Measurements from ENCODE around the gene ARHGEF28. TPM values are rescaled to one million over a fixed set of nuclear protein-coding genes. Genes with fewer than 3 reads are reported as not detected.

The ARHGEF28 gene
- total and polyA plus RNA-seq, 4 experiments from 2014 or later = not detected

DNA sequence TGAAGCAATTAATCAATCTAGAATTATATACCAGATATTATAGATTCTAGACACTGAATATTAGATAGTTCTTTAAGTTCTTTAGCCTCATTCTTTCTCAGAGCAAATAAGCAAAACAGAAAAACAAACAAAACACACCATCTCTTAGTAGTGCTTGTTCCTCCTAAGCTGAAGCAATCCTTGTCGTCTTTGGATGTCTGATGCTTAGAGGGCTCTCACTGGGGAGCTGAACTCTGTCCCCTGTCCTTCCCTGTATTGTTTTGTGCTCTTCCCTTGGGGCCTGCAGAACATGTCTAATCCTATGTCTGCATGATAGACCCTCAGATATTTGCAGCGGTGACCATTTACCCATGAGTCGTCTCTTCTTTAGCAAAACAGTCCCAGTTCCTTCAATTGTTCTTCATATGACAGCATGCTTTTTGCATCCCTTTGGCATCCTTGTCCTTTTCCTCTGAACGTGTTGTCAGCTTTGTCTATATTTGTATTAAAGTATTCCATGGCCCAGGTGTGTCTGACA, 114.3 kb downstream of the ARHGEF28 start:
- Histone ChIP-seq H3K36me3 (ENCODE audit: insufficient read depth, low read length) (no peaks in the 10 kb centered on the region), H3K4me3 (ENCODE audit: low read length in 2 of 2) (no peak overlapping the region), H3K9me3 (ENCODE audit: control insufficient read depth in 1 of 2, low read length in 2 of 2) (no peaks in the 10 kb centered on the region), H3K27me3 (ENCODE audit: insufficient read depth, low read length) (no peaks in the 10 kb centered on the region), H3K27ac (ENCODE audit: low read depth, low read length) (no peak overlapping the region), H3K4me1 (ENCODE audit: insufficient read depth, low read length) (no peaks in the 10 kb centered on the region)
- POLR2A ChIA-PET (ENCODE audit: partially characterized antibody) = no interaction called here
- CTCF ChIA-PET (ENCODE audit: partially characterized antibody) = interaction anchor here (0.9 kb wide), 1 partner anchor 11 kb away, joined by 3 read pairs; no protein-coding TSS in a partner anchor
- no peak overlapping the region for H3K4me3 Mint-ChIP-seq
- intact Hi-C loops (cut with micrococcal nuclease) = no loop called here
- no peaks in the 10 kb centered on the region for H3K4me1 Mint-ChIP-seq
- H3K27ac Mint-ChIP-seq = no peak overlapping the region
- H3K9me3 Mint-ChIP-seq = peaks cover 0 to 1% (median 0%) of the 10 kb centered on the region in 8 donors
- DNase-seq = no peak
- H3K27me3 Mint-ChIP-seq = peaks cover 0 to 3% of the 10 kb centered on the region in 2 donors
- H3K36me3 Mint-ChIP-seq = no peaks in the 10 kb centered on the region

DNA sequence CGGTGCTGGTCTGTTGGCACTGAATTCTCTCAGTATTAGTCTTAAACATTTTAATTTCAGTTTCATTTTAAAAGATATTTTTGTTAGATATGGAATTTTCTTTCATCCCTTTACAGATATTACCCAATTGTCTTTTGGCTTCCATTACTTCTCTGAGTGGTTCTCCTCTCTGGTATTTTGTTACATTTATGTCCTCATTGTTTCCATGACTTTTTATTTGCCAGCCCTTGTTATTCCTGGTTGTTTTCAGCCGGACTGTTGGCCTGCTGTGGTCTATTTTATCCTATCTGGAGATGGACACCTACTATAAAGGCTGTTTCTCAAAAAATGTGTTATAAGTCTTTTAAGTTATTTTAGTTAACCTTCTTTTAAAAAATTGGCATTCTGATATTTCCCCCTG, 117.2 kb downstream of the ARHGEF28 start:
- Histone ChIP-seq H3K4me1 (ENCODE audit: insufficient read depth, low read length) (no peaks in the 10 kb centered on the region), H3K36me3 (ENCODE audit: insufficient read depth, low read length) (no peaks in the 10 kb centered on the region), H3K27ac (ENCODE audit: low read depth, low read length) (no peak overlapping the region), H3K27me3 (ENCODE audit: insufficient read depth, low read length) (no peaks in the 10 kb centered on the region), H3K9me3 (ENCODE audit: control insufficient read depth in 1 of 2, low read length in 2 of 2) (no peaks in the 10 kb centered on the region), H3K4me3 (ENCODE audit: low read length in 2 of 2) (no peak overlapping the region)
- intact Hi-C loops (cut with micrococcal nuclease) = no loop called here
- Mint-ChIP-seq H3K4me1 (no peaks in the 10 kb centered on the region), H3K36me3 (no peaks in the 10 kb centered on the region), H3K9me3 (peaks cover 0 to 5% (median 0%) of the 10 kb centered on the region in 8 donors), H3K27ac (no peak overlapping the region), H3K4me3 (no peak overlapping the region), H3K27me3 (peaks cover 0 to 8% of the 10 kb centered on the region in 2 donors)
- no peak for DNase-seq
- CTCF ChIA-PET (ENCODE audit: partially characterized antibody) = no interaction called here
- POLR2A ChIA-PET (ENCODE audit: partially characterized antibody) = no interaction called here

DNA sequence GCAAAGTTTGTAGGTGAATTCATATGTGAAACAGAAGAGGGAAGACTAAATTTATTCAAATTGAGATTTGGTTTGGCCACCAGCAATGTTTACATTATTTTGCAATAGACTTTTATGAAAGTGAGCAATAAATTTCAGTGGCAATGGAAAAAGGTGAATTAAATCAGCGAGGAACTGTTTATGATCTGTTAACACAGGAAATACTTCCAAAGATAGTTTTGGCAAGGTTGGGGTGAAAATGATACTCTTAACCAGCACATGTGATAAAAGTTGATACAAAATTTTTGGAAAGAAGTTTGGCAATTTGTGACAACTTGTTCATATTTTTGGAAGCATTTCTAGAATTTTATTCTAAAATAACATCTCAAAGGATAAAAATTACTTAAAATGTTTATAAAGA, 119.8 kb downstream of the ARHGEF28 start:
- H3K27ac Mint-ChIP-seq = no peak overlapping the region
- DNase-seq = no peak
- intact Hi-C loops (cut with micrococcal nuclease) = no loop called here
- no peaks in the 10 kb centered on the region for H3K36me3 Mint-ChIP-seq
- no peak overlapping the region for H3K4me3 Mint-ChIP-seq
- ChIA-PET POLR2A (ENCODE audit: partially characterized antibody) (no interaction called here), CTCF (ENCODE audit: partially characterized antibody) (no interaction called here)
- peaks cover 2 to 12% of the 10 kb centered on the region in 2 donors for H3K27me3 Mint-ChIP-seq
- peaks cover 0 to 5% (median 0%) of the 10 kb centered on the region in 8 donors for H3K9me3 Mint-ChIP-seq
- no peaks in the 10 kb centered on the region for H3K4me1 ChIP-seq (ENCODE audit: insufficient read depth, low read length)
- H3K27me3 ChIP-seq (ENCODE audit: insufficient read depth, low read length) = no peaks in the 10 kb centered on the region
- H3K4me3 ChIP-seq (ENCODE audit: low read length in 2 of 2) = no peak overlapping the region
- no peak overlapping the region for H3K27ac ChIP-seq (ENCODE audit: low read depth, low read length)
- no peaks in the 10 kb centered on the region for H3K36me3 ChIP-seq (ENCODE audit: insufficient read depth, low read length)
- H3K4me1 Mint-ChIP-seq = no peaks in the 10 kb centered on the region
- no peaks in the 10 kb centered on the region for H3K9me3 ChIP-seq (ENCODE audit: control insufficient read depth in 1 of 2, low read length in 2 of 2)

DNA sequence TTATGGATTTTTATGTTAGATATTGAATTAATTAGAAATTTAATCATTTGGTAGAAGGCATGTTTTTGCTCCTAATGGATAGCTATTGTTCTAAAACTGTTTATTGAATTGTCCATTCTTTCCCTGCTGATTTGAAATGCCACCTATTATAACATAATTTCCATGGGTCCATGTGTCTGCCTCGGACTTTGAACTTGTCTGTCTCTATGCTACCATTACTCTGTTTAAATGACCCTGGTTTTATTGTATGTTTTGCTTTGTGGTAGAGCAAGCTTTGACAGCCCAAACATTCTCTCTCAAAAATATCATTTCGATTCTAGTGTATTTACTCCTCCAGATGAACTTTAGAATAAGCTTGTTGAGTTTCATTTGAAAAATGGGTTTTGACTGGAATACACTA, 120.6 kb downstream of the ARHGEF28 start:
- Histone ChIP-seq H3K27ac (ENCODE audit: low read depth, low read length) (no peak overlapping the region), H3K4me1 (ENCODE audit: insufficient read depth, low read length) (no peaks in the 10 kb centered on the region), H3K4me3 (ENCODE audit: low read length in 2 of 2) (no peak overlapping the region), H3K36me3 (ENCODE audit: insufficient read depth, low read length) (no peaks in the 10 kb centered on the region), H3K27me3 (ENCODE audit: insufficient read depth, low read length) (no peaks in the 10 kb centered on the region), H3K9me3 (ENCODE audit: control insufficient read depth in 1 of 2, low read length in 2 of 2) (no peaks in the 10 kb centered on the region)
- ChIA-PET CTCF (ENCODE audit: partially characterized antibody) (no interaction called here), POLR2A (ENCODE audit: partially characterized antibody) (no interaction called here)
- DNase-seq = no peak
- Mint-ChIP-seq H3K36me3 (no peaks in the 10 kb centered on the region), H3K9me3 (peaks cover 0 to 5% (median 0%) of the 10 kb centered on the region in 8 donors), H3K27ac (no peak overlapping the region), H3K4me1 (no peaks in the 10 kb centered on the region), H3K4me3 (no peak overlapping the region), H3K27me3 (peaks cover 2 to 12% of the 10 kb centered on the region in 2 donors)
- intact Hi-C loops (cut with micrococcal nuclease) = no loop called here

DNA sequence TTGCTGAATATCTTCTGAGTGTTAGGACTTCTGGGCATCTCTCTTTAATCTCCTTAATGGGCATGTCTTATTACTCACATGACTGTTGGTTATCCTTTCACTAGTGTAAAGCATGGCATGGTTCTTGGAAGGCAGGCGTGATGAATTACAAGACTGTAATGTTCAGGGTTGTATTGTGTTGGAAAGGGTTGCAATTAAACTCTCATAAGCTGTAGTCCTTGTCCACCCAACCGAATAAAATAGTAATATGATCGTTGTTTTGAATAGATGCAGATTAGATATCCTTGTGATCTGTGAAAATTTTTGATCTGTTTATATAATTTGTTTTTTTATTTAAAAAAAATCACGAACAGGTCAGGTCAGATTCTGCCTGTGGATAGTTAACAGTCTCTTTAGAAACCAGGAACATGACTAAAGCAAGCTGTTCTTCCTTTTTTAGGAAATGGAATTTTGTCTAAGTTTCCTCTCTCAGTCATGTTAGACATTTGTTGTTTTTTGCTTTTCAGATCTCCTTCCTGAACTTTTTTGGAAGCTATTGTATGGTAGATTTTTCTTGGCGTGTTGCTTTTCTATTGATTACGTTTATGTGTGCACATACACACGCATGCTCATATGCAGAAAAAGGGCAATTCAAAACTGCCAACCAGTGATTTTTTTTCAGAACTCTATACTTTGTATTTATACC, 121.8 kb downstream of the ARHGEF28 start:
- Histone ChIP-seq H3K4me3 (ENCODE audit: low read length in 2 of 2) (no peak overlapping the region), H3K36me3 (ENCODE audit: insufficient read depth, low read length) (no peaks in the 10 kb centered on the region), H3K27ac (ENCODE audit: low read depth, low read length) (no peak overlapping the region), H3K4me1 (ENCODE audit: insufficient read depth, low read length) (no peaks in the 10 kb centered on the region), H3K27me3 (ENCODE audit: insufficient read depth, low read length) (no peaks in the 10 kb centered on the region), H3K9me3 (ENCODE audit: control insufficient read depth in 1 of 2, low read length in 2 of 2) (no peaks in the 10 kb centered on the region)
- no peak for DNase-seq
- peaks cover 8 to 19% of the 10 kb centered on the region in 2 donors for H3K27me3 Mint-ChIP-seq
- ChIA-PET POLR2A (ENCODE audit: partially characterized antibody) (no interaction called here), CTCF (ENCODE audit: partially characterized antibody) (no interaction called here)
- no peak overlapping the region for H3K27ac Mint-ChIP-seq
- H3K9me3 Mint-ChIP-seq = peaks cover 0 to 5% (median 0%) of the 10 kb centered on the region in 8 donors
- intact Hi-C loops (cut with micrococcal nuclease) = no loop called here
- no peaks in the 10 kb centered on the region for H3K36me3 Mint-ChIP-seq
- H3K4me3 Mint-ChIP-seq = no peak overlapping the region
- H3K4me1 Mint-ChIP-seq = peaks cover 0 to 7% (median 2%) of the 10 kb centered on the region in 4 donors

DNA sequence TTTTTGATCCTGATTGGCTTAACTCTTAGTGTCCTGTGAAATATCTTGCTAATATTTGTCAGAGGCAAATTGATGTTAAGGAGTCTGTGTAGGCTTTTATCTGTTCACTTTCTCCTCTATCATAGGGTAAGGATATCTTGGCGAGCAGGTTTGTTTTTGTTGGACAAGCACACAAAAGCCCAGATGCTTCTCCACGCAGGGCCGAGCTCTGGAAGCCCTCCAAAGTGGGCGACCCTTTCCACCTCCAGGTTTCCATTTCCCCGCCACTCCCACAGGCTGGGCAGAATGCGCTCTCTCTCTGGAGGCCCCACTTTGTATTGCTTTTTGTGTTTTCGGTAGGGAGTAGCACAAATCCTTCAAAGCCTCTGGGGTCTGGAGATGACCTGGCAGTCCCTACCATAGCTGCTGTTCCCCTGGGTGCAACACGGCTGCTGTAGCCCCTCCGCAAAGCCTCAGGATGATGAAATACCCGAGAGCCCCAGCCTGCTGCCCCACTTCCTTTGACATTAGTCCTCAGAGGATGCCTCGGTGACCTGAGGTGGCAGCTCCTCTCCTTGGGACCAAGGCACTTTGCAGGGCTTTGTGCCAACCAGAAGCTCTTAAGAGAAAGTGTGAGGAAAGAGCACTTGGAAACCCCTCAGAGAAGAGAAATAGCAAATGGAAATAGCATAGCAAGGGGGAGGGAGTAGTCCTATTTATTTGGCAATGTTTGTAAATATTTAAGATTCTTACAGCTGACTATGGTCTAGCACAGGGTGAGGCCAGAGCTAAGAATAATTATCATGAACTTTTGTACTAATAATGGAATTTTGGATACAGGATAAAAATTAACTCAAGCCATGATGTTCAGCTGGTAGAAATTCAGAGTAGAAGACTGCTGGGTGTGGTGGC, 122.8 kb downstream of the ARHGEF28 start:
- intact Hi-C loops (cut with micrococcal nuclease) = no loop called here
- Histone ChIP-seq H3K4me1 (ENCODE audit: insufficient read depth, low read length) (no peaks in the 10 kb centered on the region), H3K27ac (ENCODE audit: low read depth, low read length) (no peak overlapping the region), H3K36me3 (ENCODE audit: insufficient read depth, low read length) (no peaks in the 10 kb centered on the region), H3K27me3 (ENCODE audit: insufficient read depth, low read length) (no peaks in the 10 kb centered on the region), H3K9me3 (ENCODE audit: control insufficient read depth in 1 of 2, low read length in 2 of 2) (no peaks in the 10 kb centered on the region), H3K4me3 (ENCODE audit: low read length in 2 of 2) (no peak overlapping the region)
- H3K9me3 Mint-ChIP-seq = peaks cover 0 to 5% (median 0%) of the 10 kb centered on the region in 8 donors
- H3K4me1 Mint-ChIP-seq = peaks cover 0 to 7% (median 2%) of the 10 kb centered on the region in 4 donors
- H3K36me3 Mint-ChIP-seq = no peaks in the 10 kb centered on the region
- no peak for DNase-seq
- no peak overlapping the region for H3K27ac Mint-ChIP-seq
- H3K27me3 Mint-ChIP-seq = peaks cover 8 to 23% of the 10 kb centered on the region in 2 donors
- ChIA-PET CTCF (ENCODE audit: partially characterized antibody) (no interaction called here), POLR2A (ENCODE audit: partially characterized antibody) (no interaction called here)
- H3K4me3 Mint-ChIP-seq = no peak overlapping the region

DNA sequence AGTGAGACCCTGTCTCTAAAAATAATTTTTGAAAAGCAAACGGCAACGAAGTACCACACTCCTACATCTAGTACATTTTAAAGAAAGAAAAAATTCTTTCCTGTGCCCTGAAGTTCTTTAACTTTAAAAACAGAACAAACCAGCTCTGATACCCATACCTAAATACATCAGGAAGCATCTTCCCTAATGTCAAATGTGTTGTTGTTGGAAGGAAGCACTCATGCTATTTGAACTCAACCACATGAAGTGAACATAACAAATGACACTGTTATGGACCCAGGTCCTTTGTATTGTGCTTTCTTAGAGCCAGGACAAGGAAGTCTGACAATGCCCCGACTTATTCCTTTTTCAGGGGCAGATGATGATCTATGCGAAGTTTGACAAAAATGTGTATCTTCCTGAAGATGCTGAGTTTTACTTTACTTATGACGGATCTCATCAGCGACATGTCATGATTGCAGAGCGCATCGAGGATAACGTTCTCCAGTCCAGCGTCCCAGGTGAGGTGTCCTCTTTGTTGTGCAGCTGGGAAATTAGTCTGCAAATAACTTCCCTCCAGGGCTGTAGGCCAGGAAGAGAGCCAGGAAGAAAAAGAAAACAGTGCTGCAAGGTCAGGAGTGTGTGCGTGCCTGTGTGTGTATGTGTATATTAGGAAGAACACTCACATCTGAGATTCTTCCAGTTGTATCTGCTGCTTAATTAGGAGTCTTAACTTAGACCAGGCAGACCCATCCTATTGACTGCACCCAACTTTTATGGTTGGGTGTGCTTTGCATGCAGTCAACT, 123.7 kb downstream of the ARHGEF28 start:
- POLR2A ChIA-PET (ENCODE audit: partially characterized antibody) = no interaction called here
- H3K9me3 Mint-ChIP-seq = peaks cover 0 to 5% (median 0%) of the 10 kb centered on the region in 8 donors
- CTCF ChIA-PET (ENCODE audit: partially characterized antibody) = no interaction called here
- H3K27me3 Mint-ChIP-seq = peaks cover 8 to 27% of the 10 kb centered on the region in 2 donors
- H3K36me3 ChIP-seq (ENCODE audit: insufficient read depth, low read length) = no peaks in the 10 kb centered on the region
- H3K36me3 Mint-ChIP-seq = no peaks in the 10 kb centered on the region
- intact Hi-C loops (cut with micrococcal nuclease) = no loop called here
- no peak overlapping the region for H3K4me3 Mint-ChIP-seq
- no peak overlapping the region for H3K4me3 ChIP-seq (ENCODE audit: low read length in 2 of 2)
- no peak overlapping the region for H3K27ac ChIP-seq (ENCODE audit: low read depth, low read length)
- no peak for DNase-seq
- peaks cover 0 to 7% (median 2%) of the 10 kb centered on the region in 4 donors for H3K4me1 Mint-ChIP-seq
- H3K27me3 ChIP-seq (ENCODE audit: insufficient read depth, low read length) = no peaks in the 10 kb centered on the region
- H3K4me1 ChIP-seq (ENCODE audit: insufficient read depth, low read length) = no peaks in the 10 kb centered on the region
- H3K27ac Mint-ChIP-seq = no peak overlapping the region
- H3K9me3 ChIP-seq (ENCODE audit: control insufficient read depth in 1 of 2, low read length in 2 of 2) = no peaks in the 10 kb centered on the region

Measured in CD4-positive, alpha-beta memory T cell (primary cell).